GM12878 (cell line): Measurements from ENCODE around the gene TRIM40. TPM values are rescaled to one million over a fixed set of nuclear protein-coding genes. Genes with fewer than 3 reads are reported as not detected.

ENCODE experiments used
- ATAC-seq: fragments of 200-7000 bp; cut with Tn5 transposase; 3 replicates; pipeline ENCODE4 v1.9.1; 2020; ENCODE audit warnings: mild to moderate bottlenecking, moderate library complexity
- BruUV-seq: library from RNA; stranded (reverse); fragments of 400-500 nt; replicated peaks from 2 replicates; lab custom pipeline; 2021; lab: Mats Ljungman, UMichigan
- CTCF ChIA-PET: fragments of 300-600 bp; sonication (Branson Sonifier 250); formaldehyde crosslinking; extraction: SDS; loops from one replicate; lab custom pipeline; 2021; ENCODE audit warnings: inconsistent platforms; lab: Yijun Ruan, JAX
- POLR2A ChIA-PET: fragments of 350-600 bp; formaldehyde crosslinking; extraction: SDS; loops from one replicate; lab custom pipeline; 2021; ENCODE audit warnings: inconsistent platforms; lab: Charles Lee
- RAD21 ChIA-PET: fragments of 300-600 bp; sonication (Branson Sonifier 250); formaldehyde crosslinking; loops from one replicate; lab custom pipeline; 2023; ENCODE audit warnings: antibody characterized with exemption; ENCODE audit not compliant: unreplicated experiment; lab: Charles Lee
- SMC1A ChIA-PET: fragments of 300-600 bp; sonication (Branson Sonifier 250); formaldehyde crosslinking; loops from one replicate; lab custom pipeline; 2023; ENCODE audit not compliant: unreplicated experiment, uncharacterized antibody; lab: Charles Lee
- DNase-seq: peaks from one replicate; pipeline ENCODE4 v3.0.0-alpha.2; 2011; ENCODE audit warnings: low read depth, low spot score
- FAIRE-seq: peaks from 3 replicates; lab custom pipeline; 2011; peaks lifted over from hg19 to GRCh38; lab: Jason Lieb, UNC
- H2AFZ ChIP-seq: 2 replicates; pipeline ENCODE4 v1.6.0; 2011; ENCODE audit warnings: low read depth, low read length, control low read depth; ENCODE audit not compliant: control insufficient read depth
- H3K27ac ChIP-seq: 2 replicates; pipeline ENCODE4 v1.5.1; 2011; ENCODE audit warnings: control low read depth; ENCODE audit not compliant: control insufficient read depth, insufficient read depth
- H3K27me3 ChIP-seq, 2 experiments: replicated peaks in 1 of 2; 2 replicates each; pipeline versions ENCODE4 v1.6.0 to v1.6.1; 2011; ENCODE audit warnings: low read length in 1 of 2; ENCODE audit not compliant: control insufficient read depth in 2 of 2, insufficient read depth in 2 of 2
- H3K36me3 ChIP-seq, 2 experiments: 2 replicates each; pipeline ENCODE4 v1.5.1; 2011; ENCODE audit warnings: low read length in 1 of 2; ENCODE audit not compliant: control insufficient read depth in 2 of 2, insufficient read depth in 2 of 2
- H3K4me1 ChIP-seq: 2 replicates; pipeline ENCODE4 v1.6.1; 2011; ENCODE audit warnings: mild to moderate bottlenecking, low read length, moderate library complexity, mixed read lengths; ENCODE audit not compliant: control insufficient read depth, insufficient read depth
- H3K4me2 ChIP-seq: 2 replicates; pipeline ENCODE4 v1.6.0; 2011; ENCODE audit warnings: control low read depth; ENCODE audit not compliant: control insufficient read depth, insufficient read depth
- H3K4me3 ChIP-seq: fragments of 200-600 bp; sonication (generic); 2 replicates; pipeline ENCODE4 v1.5.1; 2016
- H3K79me2 ChIP-seq: 2 replicates; pipeline ENCODE4 v1.6.0; 2011; ENCODE audit warnings: low read length; ENCODE audit not compliant: control insufficient read depth, insufficient read depth
- H3K9ac ChIP-seq: 2 replicates; pipeline ENCODE4 v1.8.0; 2011; ENCODE audit warnings: low read length, control low read depth, mixed read lengths; ENCODE audit not compliant: control insufficient read depth, insufficient read depth
- H3K9me3 ChIP-seq: replicated peaks from 3 replicates; pipeline ENCODE4 v1.5.1; 2011; ENCODE audit warnings: mild to moderate bottlenecking, low read length; ENCODE audit not compliant: control insufficient read depth, insufficient read depth
- H4K20me1 ChIP-seq: 2 replicates; pipeline ENCODE4 v1.6.0; 2011; ENCODE audit not compliant: control insufficient read depth, insufficient read depth
- EZH2 ChIP-seq: IDR thresholded peaks from 2 replicates; pipeline ENCODE4 v1.6.1; 2012; ENCODE audit warnings: low read depth, mild to moderate bottlenecking, control low read depth, inconsistent platforms, low read length, borderline replicate concordance; ENCODE audit not compliant: control insufficient read depth
- MYB ChIP-seq: fragments of 150-350 bp; IDR thresholded peaks from 2 replicates; pipeline ENCODE4 v1.6.1; 2014; ENCODE audit warnings: mild to moderate bottlenecking, low read depth, low read length, borderline replicate concordance
- POLR2A ChIP-seq: IDR thresholded peaks from 2 replicates; pipeline ENCODE4 v1.6.1; 2011; ENCODE audit warnings: low read depth, mild to moderate bottlenecking, low read length
- SPI1 ChIP-seq: IDR thresholded peaks from 2 replicates; pipeline ENCODE4 v1.6.1; 2011; ENCODE audit warnings: low read depth, mild to moderate bottlenecking, low read length, moderate library complexity, borderline replicate concordance; ENCODE audit not compliant: insufficient read depth
- TCF3 ChIP-seq: IDR thresholded peaks from 2 replicates; pipeline ENCODE4 v1.6.1; 2012; ENCODE audit warnings: low read depth, mild to moderate bottlenecking, low read length, borderline replicate concordance; ENCODE audit not compliant: insufficient read depth
- WGBS: methylation state at CpG from one replicate; pipeline ENCODE4 v1.1.6; 2016; ENCODE audit warnings: low lambda C conversion rate; ENCODE audit not compliant: insufficient replicate concordance, insufficient coverage; ENCODE audit errors: missing lambda C conversion rate; 5-methylcytosine and 5-hydroxymethylcytosine counted together
- in situ Hi-C: fragments of 300-500 bp; cut with MboI; formaldehyde crosslinking; loops from 9 replicates; pipeline ENCODE4 v1.14.3; 2018; ENCODE audit warnings: mixed read lengths
- intact Hi-C: fragments of 100-400 bp; cut with micrococcal nuclease; formaldehyde crosslinking; loops from one replicate; pipeline ENCODE4 v1.14.2; 2022; ENCODE audit not compliant: unreplicated experiment
- polyA plus RNA-seq, 11 experiments: library from polyadenylated mRNA; depleted of rRNA in 4 of 11; unstranded in 6 of 11; stranded (reverse) in 5 of 11; fragments of >200 nt; fragmentation: Nextera tagmentation in 4 of 11; fragmentation: Illumina TruSeq in 1 of 11; extraction: Ambion mirVana in 4 of 11; extraction: Trizol in 1 of 11; gene quantifications; 1 replicate in 1 of 11; 2 replicates in 10 of 11; pipeline versions ENCODE4 v1.2.1 to v1.2.3, GENCODE V29; 2011 to 2016; ENCODE audit warnings: inconsistent platforms in 2 of 11, missing spikeins in 2 of 11, low read depth in 1 of 11
- total RNA-seq, 4 experiments: library from RNA; depleted of rRNA in 3 of 4; stranded (reverse); fragments of >200 nt in 3 of 4; fragmentation: Illumina TruSeq in 1 of 4; extraction: Trizol in 1 of 4; gene quantifications; 2 replicates each; pipeline versions ENCODE4 v1.2.1 to v1.2.3, GENCODE V29; 2013 to 2021

TRIM40 gene
- total and polyA plus RNA-seq, 10 of the 15 experiments (the other 5 are each of a cell fraction or from before 2014, with no cell fraction given): not detected

DNA sequence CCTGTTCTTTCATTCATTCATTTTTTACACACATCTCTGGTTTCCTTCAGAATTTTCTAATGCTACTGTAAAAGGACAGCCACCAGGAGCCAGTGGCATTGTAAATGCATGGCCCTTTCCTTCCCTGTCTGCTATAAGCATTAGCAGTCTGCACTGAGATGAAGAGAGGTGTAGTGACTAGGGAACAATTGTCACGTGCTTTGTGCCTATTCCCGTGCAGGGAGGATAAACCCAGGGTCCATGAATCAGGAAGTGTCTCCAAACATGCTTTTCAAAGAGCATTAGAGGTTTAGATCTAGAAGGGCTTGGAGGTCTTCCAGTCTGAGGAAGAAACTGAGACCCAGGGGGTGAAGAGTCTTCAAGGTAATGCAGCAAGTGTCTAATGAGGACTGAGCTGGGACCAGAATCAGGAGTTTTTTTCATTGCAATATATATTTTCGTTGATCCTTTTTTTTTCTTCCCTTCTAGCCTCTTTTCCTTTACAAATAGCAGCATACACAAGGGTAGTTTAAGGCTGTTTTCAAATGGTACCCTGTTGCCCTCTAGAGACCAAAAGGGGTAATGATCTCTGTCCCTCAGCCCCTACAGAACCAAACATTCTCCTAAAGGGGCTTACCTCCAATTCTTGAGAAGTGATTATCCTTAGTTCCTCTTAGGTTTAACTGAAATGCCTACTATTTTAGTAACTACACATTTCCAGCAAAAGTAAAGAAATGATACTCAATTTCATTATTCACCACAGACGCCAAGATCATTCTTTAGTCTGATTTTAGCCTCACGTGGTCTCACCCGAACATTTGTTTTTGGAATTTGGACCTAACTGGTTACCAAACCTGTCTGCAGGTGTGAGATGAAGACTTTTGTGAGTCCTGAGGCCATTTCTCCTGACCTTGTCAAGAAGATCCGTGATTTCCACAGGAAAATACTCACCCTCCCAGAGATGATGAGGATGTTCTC lies 34.0 kb downstream of the TRIM40 start (continued):
- TF ChIP-seq TCF3: no peak
- no peak for TF ChIP-seq MYB
- TF ChIP-seq SPI1: no peak
- TF ChIP-seq EZH2: no peak

DNA sequence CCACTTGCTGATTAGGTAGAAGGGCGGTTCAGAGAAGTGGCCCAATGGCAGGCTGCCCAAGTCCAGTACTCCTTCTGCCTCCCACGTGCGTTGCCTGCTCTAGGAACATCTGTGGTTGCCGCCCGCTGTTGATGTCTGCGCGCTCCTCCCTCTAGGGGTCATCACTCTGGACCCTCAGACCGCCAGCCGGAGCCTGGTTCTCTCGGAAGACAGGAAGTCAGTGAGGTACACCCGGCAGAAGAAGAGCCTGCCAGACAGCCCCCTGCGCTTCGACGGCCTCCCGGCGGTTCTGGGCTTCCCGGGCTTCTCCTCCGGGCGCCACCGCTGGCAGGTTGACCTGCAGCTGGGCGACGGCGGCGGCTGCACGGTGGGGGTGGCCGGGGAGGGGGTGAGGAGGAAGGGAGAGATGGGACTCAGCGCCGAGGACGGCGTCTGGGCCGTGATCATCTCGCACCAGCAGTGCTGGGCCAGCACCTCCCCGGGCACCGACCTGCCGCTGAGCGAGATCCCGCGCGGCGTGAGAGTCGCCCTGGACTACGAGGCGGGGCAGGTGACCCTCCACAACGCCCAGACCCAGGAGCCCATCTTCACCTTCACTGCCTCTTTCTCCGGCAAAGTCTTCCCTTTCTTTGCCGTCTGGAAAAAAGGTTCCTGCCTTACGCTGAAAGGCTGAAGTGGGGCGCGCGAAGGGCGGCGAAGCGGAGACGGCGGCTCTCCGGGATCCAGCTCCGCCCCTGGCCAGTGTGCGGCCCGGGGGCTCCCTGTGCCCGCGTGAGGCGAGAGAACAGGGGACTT lies 35.9 kb downstream of the TRIM40 start:
- FAIRE-seq: no peak
- ChIA-PET POLR2A (no interaction called here), CTCF (interaction anchor here (0.9 to 2.2 kb wide), 6 partner anchors 39 to 522 kb away, joined by 3 to 26 read pairs (median 4); no protein-coding TSS in a partner anchor), SMC1A (interaction anchor here (0.9 to 1.8 kb wide), 3 partner anchors 24 to 68 kb away, joined by 3 to 8 read pairs (median 6); no protein-coding TSS in a partner anchor), RAD21 (interaction anchor here (0.6 to 1.6 kb wide), 4 partner anchors 61 to 69 kb away, joined by 4 to 10 read pairs (median 4); no protein-coding TSS in a partner anchor)
- no peaks in the 10 kb centered on the region for H3K79me2 ChIP-seq
- no peak overlapping the region for H3K27ac ChIP-seq
- H2AFZ ChIP-seq: no peak overlapping the region
- H3K27me3 ChIP-seq: peaks cover 8 to 20% of the 10 kb centered on the region in 2 experiments
- no peak overlapping the region for H3K4me3 ChIP-seq
- H3K36me3 ChIP-seq: no peaks in the 10 kb centered on the region
- peak; percentile 33 for ATAC-seq
- no peaks in the 10 kb centered on the region for H4K20me1 ChIP-seq
- no peaks in the 10 kb centered on the region for H3K4me1 ChIP-seq
- no peak overlapping the region for H3K4me2 ChIP-seq
- DNase-seq: no peak
- no TSS peak for BruUV-seq
- intact Hi-C loops (loop anchor here (2.0 to 5.0 kb wide), 2 partner anchors 41 to 325 kb away; no protein-coding TSS in a partner anchor), in situ Hi-C loops (no loop called here)
- H3K9ac ChIP-seq: no peak overlapping the region
- no peak for TF ChIP-seq POLR2A
- TF ChIP-seq SPI1: no peak
- H3K9me3 ChIP-seq: no peaks in the 10 kb centered on the region
- 26% methylated on average over 42 of the region's 62 CpGs for WGBS
